Measurements from ENCODE around the gene INPP5A.
A peak's percentile ranks its signal among the peaks of the same experiment; 100 is the strongest.
"Not testable (repeated sequence)": the region's sequence is repeated elsewhere in the genome, so short reads cannot be mapped to it uniquely, and the experiment has no call there.

Gene INPP5A

DNA sequence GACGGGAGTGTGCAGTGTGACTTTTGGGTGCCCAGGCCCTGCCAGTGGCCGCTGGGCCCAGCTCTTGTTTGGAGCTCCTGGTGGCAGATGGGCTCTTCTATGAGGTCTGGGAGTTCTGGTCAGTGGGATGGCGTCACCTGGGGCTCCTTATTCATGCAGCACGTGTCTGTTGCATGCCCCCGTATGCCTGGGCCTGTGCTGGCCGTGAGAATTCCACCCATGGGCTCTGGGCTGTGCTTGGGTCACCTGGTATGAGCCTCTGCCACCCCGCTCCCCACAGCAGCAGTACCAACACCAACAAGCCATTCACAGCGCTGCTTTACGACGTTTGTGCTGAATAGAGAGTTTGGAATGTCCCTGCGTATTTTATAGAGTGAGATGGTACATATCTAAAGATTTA is 27.1 kb downstream of the INPP5A start:
- no peak overlapping the region for H3K4me3 ChIP-seq (ENCODE audit: insufficient read depth, low read depth, low read length, poor library complexity, severe bottlenecking)

GRCh38 chr10:132565516-132566209 is 28.1 kb downstream of the INPP5A start:
- Histone ChIP-seq H3K36me3 (ENCODE audit: control insufficient read depth, insufficient read depth, low read length) (no peaks in the 10 kb centered on the region), H3K4me3 (ENCODE audit: insufficient read depth, low read depth, low read length, poor library complexity, severe bottlenecking) (no peak overlapping the region), H3K9me3 (ENCODE audit: control insufficient read depth, low read length) (no peaks in the 10 kb centered on the region), H3K27me3 (replicated peaks; ENCODE audit: control insufficient read depth, insufficient read depth, low read length, poor library complexity, severe bottlenecking) (no peaks in the 10 kb centered on the region), H3K27ac (ENCODE audit: insufficient read depth, low read length, poor library complexity, severe bottlenecking) (no peak overlapping the region), H3K4me1 (ENCODE audit: control insufficient read depth, insufficient read depth, low read length, poor library complexity, severe bottlenecking) (peaks cover 1% of the 10 kb centered on the region)
- no peak for DNase-seq

More for the DNA sequence above, 27.1 kb downstream of the INPP5A start:
- Histone ChIP-seq H3K27me3 (replicated peaks; ENCODE audit: control insufficient read depth, insufficient read depth, low read length, poor library complexity, severe bottlenecking) (no peaks in the 10 kb centered on the region), H3K4me1 (ENCODE audit: control insufficient read depth, insufficient read depth, low read length, poor library complexity, severe bottlenecking) (no peaks in the 10 kb centered on the region), H3K27ac (ENCODE audit: insufficient read depth, low read length, poor library complexity, severe bottlenecking) (no peak overlapping the region), H3K36me3 (ENCODE audit: control insufficient read depth, insufficient read depth, low read length) (no peaks in the 10 kb centered on the region), H3K9me3 (ENCODE audit: control insufficient read depth, low read length) (no peaks in the 10 kb centered on the region)
- no peak for DNase-seq

DNA sequence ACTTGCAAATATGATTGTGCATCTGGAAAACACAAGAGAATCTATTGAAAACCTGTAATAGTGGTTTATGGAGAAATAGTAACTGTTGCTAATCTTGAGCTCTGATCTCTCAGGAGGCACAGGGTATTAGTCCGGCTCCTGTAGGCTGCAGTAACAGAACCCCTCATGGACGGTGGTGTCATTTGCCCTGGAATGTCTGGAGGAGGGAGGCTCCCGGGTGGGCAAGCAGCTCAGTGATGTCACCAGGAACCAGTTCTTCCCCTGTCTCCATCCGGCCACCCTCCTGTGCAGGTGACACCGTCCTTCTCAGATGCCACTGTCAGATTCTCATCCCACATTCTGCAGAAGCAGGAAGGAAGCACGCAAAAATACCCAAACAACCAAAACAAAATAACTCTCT is 29.3 kb downstream of the INPP5A start:
- no peak overlapping the region for H3K27ac ChIP-seq (ENCODE audit: insufficient read depth, low read length, poor library complexity, severe bottlenecking)
- peaks cover 13% of the 10 kb centered on the region for H3K4me1 ChIP-seq (ENCODE audit: control insufficient read depth, insufficient read depth, low read length, poor library complexity, severe bottlenecking)
- H3K4me3 ChIP-seq (ENCODE audit: insufficient read depth, low read depth, low read length, poor library complexity, severe bottlenecking), result no peak overlapping the region
- H3K36me3 ChIP-seq (ENCODE audit: control insufficient read depth, insufficient read depth, low read length), result no peaks in the 10 kb centered on the region
- H3K27me3 ChIP-seq (replicated peaks; ENCODE audit: control insufficient read depth, insufficient read depth, low read length, poor library complexity, severe bottlenecking), result no peaks in the 10 kb centered on the region
- no peaks in the 10 kb centered on the region for H3K9me3 ChIP-seq (ENCODE audit: control insufficient read depth, low read length)
- DNase-seq, result no peak

DNA sequence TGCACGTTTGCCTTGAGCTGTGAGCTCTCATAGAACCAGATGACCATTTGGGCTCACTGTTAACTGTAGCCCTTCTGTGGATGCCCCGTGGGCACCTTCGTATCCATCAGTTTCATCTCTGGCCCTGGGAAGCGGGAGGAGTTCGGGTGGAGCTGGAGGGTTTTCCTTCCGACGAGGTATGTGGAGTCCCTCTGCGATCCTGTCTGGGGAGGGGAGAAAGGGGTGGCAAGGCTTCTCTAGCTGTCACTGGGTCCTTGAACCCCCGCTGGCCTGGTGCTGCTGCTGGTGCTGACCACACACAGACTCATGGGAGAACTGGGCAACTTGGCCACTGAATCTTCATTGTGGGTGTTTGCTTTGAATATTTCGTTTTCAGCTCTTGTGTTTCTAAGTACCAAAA is 32.7 kb downstream of the INPP5A start:
- no peak overlapping the region for H3K27ac ChIP-seq (ENCODE audit: insufficient read depth, low read length, poor library complexity, severe bottlenecking)
- H3K9me3 ChIP-seq (ENCODE audit: control insufficient read depth, low read length), result no peaks in the 10 kb centered on the region
- H3K36me3 ChIP-seq (ENCODE audit: control insufficient read depth, insufficient read depth, low read length), result no peaks in the 10 kb centered on the region
- DNase-seq, result no peak
- peaks cover 21% of the 10 kb centered on the region for H3K4me1 ChIP-seq (ENCODE audit: control insufficient read depth, insufficient read depth, low read length, poor library complexity, severe bottlenecking)
- H3K27me3 ChIP-seq (replicated peaks; ENCODE audit: control insufficient read depth, insufficient read depth, low read length, poor library complexity, severe bottlenecking), result no peaks in the 10 kb centered on the region
- no peak overlapping the region for H3K4me3 ChIP-seq (ENCODE audit: insufficient read depth, low read depth, low read length, poor library complexity, severe bottlenecking)

DNA sequence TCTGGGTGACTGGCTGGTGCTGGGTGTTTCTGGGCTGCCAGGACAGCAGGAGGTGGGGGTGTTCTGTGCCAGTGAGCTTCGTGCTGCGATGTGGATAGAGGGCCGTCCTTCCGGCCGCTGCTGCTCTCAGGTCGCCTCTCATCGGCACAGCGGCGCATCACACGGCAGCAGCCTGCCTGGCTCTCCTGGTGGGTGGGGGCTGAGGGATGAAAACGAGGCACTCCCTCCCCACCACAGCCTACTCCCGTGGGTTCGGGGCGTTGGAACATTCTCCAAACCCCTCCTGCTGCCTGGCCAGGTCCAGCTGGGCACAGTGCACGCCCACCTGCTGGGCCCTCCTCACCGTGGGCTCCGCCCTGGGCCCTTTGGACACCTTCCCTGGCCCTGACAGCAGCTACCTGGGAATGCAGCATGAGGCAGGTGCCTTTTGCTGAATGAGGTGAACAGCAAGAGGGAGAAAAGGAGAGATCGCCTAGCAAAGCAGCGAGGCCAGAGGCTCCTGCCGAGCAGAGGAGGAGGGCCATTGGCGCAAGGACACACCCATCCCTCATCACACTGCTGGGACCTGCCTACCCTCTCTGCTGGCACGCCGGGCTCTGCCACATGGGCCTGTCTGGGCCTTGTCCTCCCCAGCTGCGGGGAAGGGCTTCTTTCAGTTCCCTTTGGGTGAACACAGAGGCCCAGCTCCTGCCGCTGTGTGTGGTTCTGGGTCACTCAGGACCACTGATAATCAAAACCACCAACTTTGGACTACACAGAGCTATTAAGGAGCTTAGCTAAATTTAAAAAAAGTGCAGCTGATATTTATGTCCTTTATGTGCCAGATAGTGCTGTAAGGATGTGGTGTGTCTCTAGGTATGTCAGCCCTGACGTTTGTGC is 33.4 kb downstream of the INPP5A start:
- no peak for DNase-seq
- H3K4me3 ChIP-seq (ENCODE audit: insufficient read depth, low read depth, low read length, poor library complexity, severe bottlenecking), result no peak overlapping the region
- H3K27me3 ChIP-seq (replicated peaks; ENCODE audit: control insufficient read depth, insufficient read depth, low read length, poor library complexity, severe bottlenecking), result no peaks in the 10 kb centered on the region
- H3K9me3 ChIP-seq (ENCODE audit: control insufficient read depth, low read length), result no peaks in the 10 kb centered on the region
- no peak overlapping the region for H3K27ac ChIP-seq (ENCODE audit: insufficient read depth, low read length, poor library complexity, severe bottlenecking)
- peaks cover 21% of the 10 kb centered on the region for H3K4me1 ChIP-seq (ENCODE audit: control insufficient read depth, insufficient read depth, low read length, poor library complexity, severe bottlenecking)
- H3K36me3 ChIP-seq (ENCODE audit: control insufficient read depth, insufficient read depth, low read length), result no peaks in the 10 kb centered on the region

DNA sequence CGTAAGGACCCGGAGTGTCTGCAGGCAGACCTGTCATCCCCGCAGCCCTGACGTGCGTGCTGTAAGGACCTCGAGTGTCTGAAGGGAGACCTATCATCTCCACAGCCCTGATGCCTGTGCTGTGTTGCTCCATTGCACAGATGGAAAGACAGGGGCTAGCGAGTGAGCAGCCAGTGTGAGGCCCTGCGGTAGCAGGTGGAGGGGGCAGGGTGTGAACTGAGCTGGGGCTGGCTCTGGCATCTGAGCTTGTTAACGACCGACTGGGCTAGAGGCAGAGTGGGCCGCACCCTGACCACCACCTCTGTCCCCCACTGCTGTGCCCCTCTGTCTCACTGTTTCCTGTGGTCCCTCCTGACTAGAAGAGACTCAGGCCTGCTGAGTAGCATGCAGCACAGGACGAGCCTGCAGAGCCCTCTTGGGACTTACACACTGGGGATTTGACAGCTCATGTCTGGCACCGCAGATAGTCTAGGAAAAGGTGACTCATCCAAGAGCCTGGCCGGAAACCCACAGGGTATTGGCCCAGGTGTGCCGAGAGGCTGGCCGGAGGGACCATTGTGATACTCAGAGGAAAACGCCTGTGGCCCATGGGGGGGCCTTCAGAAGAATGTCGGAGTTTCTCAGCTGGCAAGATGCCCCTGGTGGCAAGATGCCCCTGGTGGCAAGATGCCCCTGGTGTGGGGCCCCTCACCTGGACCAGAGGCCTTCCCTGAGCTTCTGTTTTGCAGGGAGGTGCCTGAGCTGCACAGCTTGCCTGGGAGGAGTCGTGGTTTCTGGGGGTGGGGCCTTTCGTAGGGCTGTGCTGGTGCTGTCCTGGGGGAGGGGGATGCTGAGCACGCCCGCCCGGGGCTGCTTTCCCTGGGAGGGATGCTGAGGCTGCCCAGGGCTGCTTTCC is 34.3 kb downstream of the INPP5A start:
- H3K27ac ChIP-seq (ENCODE audit: insufficient read depth, low read length, poor library complexity, severe bottlenecking), result no peak overlapping the region
- H3K27me3 ChIP-seq (replicated peaks; ENCODE audit: control insufficient read depth, insufficient read depth, low read length, poor library complexity, severe bottlenecking), result no peaks in the 10 kb centered on the region
- no peaks in the 10 kb centered on the region for H3K36me3 ChIP-seq (ENCODE audit: control insufficient read depth, insufficient read depth, low read length)
- H3K9me3 ChIP-seq (ENCODE audit: control insufficient read depth, low read length), result no peaks in the 10 kb centered on the region
- H3K4me1 ChIP-seq (ENCODE audit: control insufficient read depth, insufficient read depth, low read length, poor library complexity, severe bottlenecking), result peaks cover 21% of the 10 kb centered on the region
- DNase-seq, result peak in 2 of 3 donors; percentile 30 to 40
- H3K4me3 ChIP-seq (ENCODE audit: insufficient read depth, low read depth, low read length, poor library complexity, severe bottlenecking), result no peak overlapping the region

- no peaks in the 10 kb centered on the region for H3K36me3 ChIP-seq (ENCODE audit: control insufficient read depth, insufficient read depth, low read length)
- no peaks in the 10 kb centered on the region for H3K27me3 ChIP-seq (replicated peaks; ENCODE audit: control insufficient read depth, insufficient read depth, low read length, poor library complexity, severe bottlenecking)
- no peak for DNase-seq
- no peak overlapping the region for H3K27ac ChIP-seq (ENCODE audit: insufficient read depth, low read length, poor library complexity, severe bottlenecking)
- peaks cover 21% of the 10 kb centered on the region for H3K4me1 ChIP-seq (ENCODE audit: control insufficient read depth, insufficient read depth, low read length, poor library complexity, severe bottlenecking)
- H3K9me3 ChIP-seq (ENCODE audit: control insufficient read depth, low read length), result no peaks in the 10 kb centered on the region
- H3K4me3 ChIP-seq (ENCODE audit: insufficient read depth, low read depth, low read length, poor library complexity, severe bottlenecking), result no peak overlapping the region
Measured at GRCh38 chr10:132572545-132572937, 35.0 kb downstream of the INPP5A start.

DNA sequence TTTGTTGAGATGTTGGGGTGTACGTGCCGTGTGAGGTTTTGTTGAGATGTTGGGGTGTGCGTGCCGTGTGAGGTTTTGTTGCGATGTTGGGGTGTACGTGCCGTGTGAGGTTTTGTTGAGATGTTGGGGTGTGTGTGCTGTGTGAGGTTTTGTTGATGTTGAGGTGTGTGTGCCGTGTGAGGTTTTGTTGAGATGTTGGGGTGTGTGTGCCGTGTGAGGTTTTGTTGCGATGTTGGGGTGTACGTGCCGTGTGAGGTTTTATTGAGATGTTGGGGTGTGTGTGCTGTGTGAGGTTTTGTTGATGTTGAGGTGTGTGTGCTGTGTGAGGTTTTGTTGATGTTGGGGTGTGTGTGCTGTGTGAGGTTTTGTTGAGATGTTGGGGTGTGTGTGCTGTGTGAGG is 35.4 kb downstream of the INPP5A start:
- DNase-seq; H3K9me3 ChIP-seq (ENCODE audit: control insufficient read depth, low read length); H3K36me3 ChIP-seq (ENCODE audit: control insufficient read depth, insufficient read depth, low read length); H3K27ac ChIP-seq (ENCODE audit: insufficient read depth, low read length, poor library complexity, severe bottlenecking); H3K4me3 ChIP-seq (ENCODE audit: insufficient read depth, low read depth, low read length, poor library complexity, severe bottlenecking); H3K27me3 ChIP-seq (replicated peaks; ENCODE audit: control insufficient read depth, insufficient read depth, low read length, poor library complexity, severe bottlenecking): not testable (repeated sequence)
- H3K4me1 ChIP-seq (ENCODE audit: control insufficient read depth, insufficient read depth, low read length, poor library complexity, severe bottlenecking), result peaks cover 21% of the 10 kb centered on the region

DNA sequence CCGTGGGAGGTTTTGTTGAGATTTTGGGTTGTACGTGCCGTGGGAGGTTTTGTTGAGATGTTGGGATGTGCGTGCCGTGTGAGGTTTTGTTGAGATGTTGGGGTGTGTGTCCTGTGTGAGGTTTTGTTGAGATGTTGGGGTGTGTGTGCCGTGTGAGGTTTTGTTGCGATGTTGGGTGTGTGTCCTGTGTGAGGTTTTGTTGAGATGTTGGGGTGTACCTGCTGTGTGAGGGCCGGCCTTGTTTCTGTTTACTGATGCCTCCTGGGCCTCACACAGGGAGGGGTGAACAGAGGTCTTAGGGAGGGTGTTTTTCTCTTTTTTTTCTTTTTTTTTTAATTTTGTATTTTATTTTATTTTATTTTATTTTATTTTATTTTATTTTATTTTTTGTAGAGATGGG is 36.7 kb downstream of the INPP5A start:
- DNase-seq, result no peak
- H3K4me3 ChIP-seq (ENCODE audit: insufficient read depth, low read depth, low read length, poor library complexity, severe bottlenecking), result no peak overlapping the region
- H3K9me3 ChIP-seq (ENCODE audit: control insufficient read depth, low read length), result no peaks in the 10 kb centered on the region
- H3K4me1 ChIP-seq (ENCODE audit: control insufficient read depth, insufficient read depth, low read length, poor library complexity, severe bottlenecking), result peaks cover 21% of the 10 kb centered on the region
- H3K36me3 ChIP-seq (ENCODE audit: control insufficient read depth, insufficient read depth, low read length), result no peaks in the 10 kb centered on the region
- H3K27ac ChIP-seq (ENCODE audit: insufficient read depth, low read length, poor library complexity, severe bottlenecking), result no peak overlapping the region
- no peaks in the 10 kb centered on the region for H3K27me3 ChIP-seq (replicated peaks; ENCODE audit: control insufficient read depth, insufficient read depth, low read length, poor library complexity, severe bottlenecking)
